HG02852 (cell line): ENCODE results near the gene TM7SF3.
"Not testable (repeated sequence)": the region's sequence is repeated elsewhere in the genome, so short reads cannot be mapped to it uniquely, and the experiment has no call there.

Experiments
- ATAC-seq: cut with Tn5 transposase; IDR thresholded peaks from one replicate; pipeline ENCODE4 v1.9.1; 2021; ENCODE audit warnings: mild to moderate bottlenecking, moderate library complexity; ENCODE audit not compliant: unreplicated experiment

TM7SF3 gene

GRCh38 chr12:27014085-27014858 is at the start of gene TM7SF3:
TSS of gene TM7SF3 (minus strand) at chr12:27014384. CDS start at chr12:27014168, 216 bp downstream.
- peak; percentile 86 for ATAC-seq

GRCh38 chr12:27063250-27063851 is 49.2 kb upstream of the TM7SF3 start:
- no peak for ATAC-seq

- ATAC-seq: no peak
These were observed 47.1 kb upstream of the TM7SF3 start for GRCh38 chr12:27061317-27061716.

GRCh38 chr12:27060740-27061139 is 46.6 kb upstream of the TM7SF3 start:
- no peak for ATAC-seq

- no peak for ATAC-seq
These were observed 43.4 kb upstream of the TM7SF3 start for GRCh38 chr12:27057543-27057942.

- ATAC-seq: no peak
These were observed 41.8 kb upstream of the TM7SF3 start for GRCh38 chr12:27055966-27056365.

GRCh38 chr12:27052742-27053141 is 38.6 kb upstream of the TM7SF3 start:
- ATAC-seq: no peak

- ATAC-seq: no peak
These were observed 38.0 kb upstream of the TM7SF3 start for GRCh38 chr12:27052176-27052575.

GRCh38 chr12:27048822-27049752 is 34.9 kb upstream of the TM7SF3 start:
- ATAC-seq: no peak

- not testable (repeated sequence) for ATAC-seq
These were observed 27.8 kb upstream of the TM7SF3 start for GRCh38 chr12:27042018-27042417.

- ATAC-seq: not testable (repeated sequence)
These were observed 26.5 kb upstream of the TM7SF3 start for GRCh38 chr12:27040637-27041036.

- no peak for ATAC-seq
These were observed 20.6 kb upstream of the TM7SF3 start for GRCh38 chr12:27034607-27035293.

GRCh38 chr12:27032679-27033078 is 18.5 kb upstream of the TM7SF3 start:
- ATAC-seq: no peak

GRCh38 chr12:27031531-27031930 is 17.3 kb upstream of the TM7SF3 start:
- ATAC-seq: no peak

GRCh38 chr12:27026257-27026656 is 12.1 kb upstream of the TM7SF3 start:
- no peak for ATAC-seq

- no peak for ATAC-seq
These were observed 10.9 kb upstream of the TM7SF3 start for GRCh38 chr12:27025116-27025515.

GRCh38 chr12:27024291-27024690 is 10.1 kb upstream of the TM7SF3 start:
- ATAC-seq: no peak

GRCh38 chr12:27020761-27021160 is 6.6 kb upstream of the TM7SF3 start:
- no peak for ATAC-seq

GRCh38 chr12:27018037-27018436 is 3.9 kb upstream of the TM7SF3 start:
- no peak for ATAC-seq

GRCh38 chr12:27017163-27017823 is 3.1 kb upstream of the TM7SF3 start:
- not testable (repeated sequence) for ATAC-seq
